Upper lobe of right lung (tissue), 1 donor: ENCODE results near the gene CTSH. TPM values are rescaled to one million over a fixed set of nuclear protein-coding genes. Genes with fewer than 3 reads are reported as not detected.
"Not testable (repeated sequence)": the region's sequence is repeated elsewhere in the genome, so short reads cannot be mapped to it uniquely, and the experiment has no call there.

Experiments
- ATAC-seq: fragments of 200-7000 bp; cut with Tn5 transposase; one replicate; pipeline ENCODE4 v1.9.1; 2020; ENCODE audit warnings: mild to moderate bottlenecking, moderate library complexity
- DNase-seq: peaks from one replicate; pipeline ENCODE4 v3.0.0-alpha.2; 2020
- H3K27ac ChIP-seq: fragments of 200-600 bp; one replicate; pipeline ENCODE4 v1.8.0; 2022
- H3K27me3 ChIP-seq: fragments of 200-600 bp; one replicate; pipeline ENCODE4 v1.8.0; 2022; ENCODE audit warnings: mild to moderate bottlenecking
- H3K36me3 ChIP-seq: fragments of 200-600 bp; one replicate; pipeline ENCODE4 v1.8.0; 2022
- H3K4me1 ChIP-seq: fragments of 200-600 bp; one replicate; pipeline ENCODE4 v1.8.0; 2022
- H3K4me3 ChIP-seq: fragments of 200-600 bp; one replicate; pipeline ENCODE4 v1.8.0; 2022; ENCODE audit warnings: mild to moderate bottlenecking
- H3K9me3 ChIP-seq: fragments of 200-600 bp; one replicate; pipeline ENCODE4 v1.8.0; 2022
- CTCF ChIP-seq: fragments of 200-600 bp; IDR thresholded peaks from one replicate; pipeline ENCODE4 v1.8.0; 2022; ENCODE audit warnings: antibody characterized with exemption
- intact Hi-C: fragments of 100-400 bp; cut with DNase I; formaldehyde crosslinking; loops from one replicate; pipeline ENCODE4 v1.11.0; 2022
- total RNA-seq: library from RNA; stranded (reverse); fragmentation: NEBNext Ultra II Directional; extraction: Animal tissue kit (Norgen Biotek cat#: 25700); gene quantifications from one replicate; pipeline ENCODE4 v1.2.1, GENCODE V29; 2021
- donor health status: DM: no; HTN: yes; CAD: no; lungs with severe emphysema.

CTSH gene
- total RNA-seq, 1 donor from 2014 or later: 1,018 TPM

- DNase-seq: peak; percentile 48
Measured at GRCh38 chr15:78930577-78931388, 14.1 kb downstream of the CTSH start.

GRCh38 chr15:78929536-78930264, 15.1 kb downstream of the CTSH start:
- Histone ChIP-seq H3K4me3 (no peak overlapping the region), H3K27ac (no peak overlapping the region), H3K36me3 (peaks cover 90% of the 10 kb centered on the region), H3K27me3 (no peaks in the 10 kb centered on the region), H3K4me1 (peaks cover 3% of the 10 kb centered on the region), H3K9me3 (no peaks in the 10 kb centered on the region)
- DNase-seq (peak; percentile 58), ATAC-seq (no peak)
- no peak for TF ChIP-seq CTCF
- intact Hi-C loops: no loop called here

More at GRCh38 chr15:78930577-78931388, 14.1 kb downstream of the CTSH start:
- no peak for TF ChIP-seq CTCF
- H3K9me3 ChIP-seq: no peaks in the 10 kb centered on the region
- H3K27ac ChIP-seq: no peak overlapping the region
- intact Hi-C loops: no loop called here
- peak; percentile 6 for ATAC-seq
- H3K4me1 ChIP-seq: peaks cover 3% of the 10 kb centered on the region
- no peaks in the 10 kb centered on the region for H3K27me3 ChIP-seq
- H3K36me3 ChIP-seq: peaks cover 90% of the 10 kb centered on the region
- no peak overlapping the region for H3K4me3 ChIP-seq

GRCh38 chr15:78928616-78929093, 16.2 kb downstream of the CTSH start:
- peaks cover 89% of the 10 kb centered on the region for H3K36me3 ChIP-seq
- intact Hi-C loops: no loop called here
- peaks cover under 1% of the 10 kb centered on the region for H3K4me1 ChIP-seq
- no peak for ATAC-seq
- no peak overlapping the region for H3K27ac ChIP-seq
- H3K9me3 ChIP-seq: no peaks in the 10 kb centered on the region
- no peak overlapping the region for H3K4me3 ChIP-seq
- no peaks in the 10 kb centered on the region for H3K27me3 ChIP-seq
- peak; percentile 63 for DNase-seq
- no peak for TF ChIP-seq CTCF

- H3K4me3 ChIP-seq, intact Hi-C loops, ATAC-seq, H3K27ac ChIP-seq, H3K27me3 ChIP-seq, H3K9me3 ChIP-seq, H3K4me1 ChIP-seq: not testable (repeated sequence)
- peaks cover 89% of the 10 kb centered on the region for H3K36me3 ChIP-seq
- peak; percentile 55 for DNase-seq
Measured at GRCh38 chr15:78928176-78928575, 16.7 kb downstream of the CTSH start.

GRCh38 chr15:78927077-78927790, 17.6 kb downstream of the CTSH start:
- peaks cover 89% of the 10 kb centered on the region for H3K36me3 ChIP-seq
- no peak for TF ChIP-seq CTCF
- no peak overlapping the region for H3K27ac ChIP-seq
- no peak overlapping the region for H3K4me3 ChIP-seq
- peak; percentile 66 for DNase-seq
- peak; percentile 17 for ATAC-seq
- H3K27me3 ChIP-seq: no peaks in the 10 kb centered on the region
- no peaks in the 10 kb centered on the region for H3K9me3 ChIP-seq
- intact Hi-C loops: no loop called here
- no peaks in the 10 kb centered on the region for H3K4me1 ChIP-seq
